GM19351 (cell line): ENCODE results near the gene WNT2B.

Experiments used
- ATAC-seq: cut with Tn5 transposase; IDR thresholded peaks from one replicate; pipeline ENCODE4 v1.9.1; 2021; ENCODE audit warnings: mild to moderate bottlenecking, moderate library complexity; ENCODE audit not compliant: unreplicated experiment

WNT2B gene

GRCh38 chr1:112504661-112505399, 3.9 kb upstream of the WNT2B start:
- ATAC-seq = no peak

GRCh38 chr1:112505400-112505785, 3.4 kb upstream of the WNT2B start:
- ATAC-seq = no peak

- ATAC-seq = no peak
Observed at GRCh38 chr1:112505878-112506277, 2.9 kb upstream of the WNT2B start.

- ATAC-seq = no peak
Observed at GRCh38 chr1:112506306-112506705, 2.5 kb upstream of the WNT2B start.

- ATAC-seq = no peak
Observed at GRCh38 chr1:112506731-112507130, 2.0 kb upstream of the WNT2B start.

- ATAC-seq = no peak
Observed at GRCh38 chr1:112507336-112507735, 1.4 kb upstream of the WNT2B start.

DNA sequence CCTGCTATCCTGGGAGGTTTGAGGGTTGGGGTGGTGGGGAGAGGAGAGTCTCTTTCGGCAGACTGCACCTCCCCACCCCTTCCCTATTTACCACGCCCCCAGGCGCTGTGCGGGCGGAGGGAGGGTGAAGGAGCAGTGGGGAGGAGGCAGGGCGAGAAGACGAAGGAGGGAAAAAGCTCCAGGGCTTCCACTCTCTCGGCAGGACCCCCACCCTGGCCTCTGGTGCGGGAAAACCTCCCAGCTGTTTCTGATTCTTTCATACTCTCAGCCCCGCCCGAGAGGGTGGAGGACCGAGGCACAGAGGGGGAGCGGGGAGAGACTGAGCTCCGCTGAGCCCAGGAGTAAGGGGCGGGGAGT, 866 bp upstream of the WNT2B start:
- no peak for ATAC-seq

DNA sequence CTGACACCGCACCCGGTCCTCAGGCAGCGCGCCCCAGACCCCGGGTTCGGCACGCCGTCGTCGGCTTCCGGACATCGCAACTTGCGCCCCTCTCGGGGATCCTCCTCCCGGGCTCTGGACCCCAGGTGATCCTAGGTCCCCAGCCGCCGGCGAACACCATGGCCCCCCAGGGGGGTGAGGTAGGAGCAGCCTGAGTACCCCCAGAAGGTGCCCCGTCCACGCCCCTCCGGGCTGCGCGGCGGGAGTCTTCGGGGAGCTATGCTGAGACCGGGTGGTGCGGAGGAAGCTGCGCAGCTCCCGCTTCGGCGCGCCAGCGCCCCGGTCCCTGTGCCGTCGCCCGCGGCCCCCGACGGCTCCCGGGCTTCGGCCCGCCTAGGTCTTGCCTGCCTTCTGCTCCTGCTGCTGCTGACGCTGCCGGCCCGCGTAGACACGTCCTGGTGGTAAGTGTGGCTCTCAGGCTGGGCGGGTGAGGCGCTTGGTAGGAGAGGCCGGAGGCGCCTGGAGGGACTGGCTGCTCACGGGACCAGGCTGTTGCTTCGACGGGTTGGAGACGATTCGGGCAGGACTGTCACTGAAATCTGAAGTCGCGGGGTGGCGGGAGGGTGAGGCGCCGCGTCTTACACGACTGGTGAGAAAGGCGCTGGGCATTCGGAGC, 367 bp downstream of the WNT2B start:
- ATAC-seq = no peak

- ATAC-seq = no peak
Observed at GRCh38 chr1:112509660-112510178, 954 bp downstream of the WNT2B start.

DNA sequence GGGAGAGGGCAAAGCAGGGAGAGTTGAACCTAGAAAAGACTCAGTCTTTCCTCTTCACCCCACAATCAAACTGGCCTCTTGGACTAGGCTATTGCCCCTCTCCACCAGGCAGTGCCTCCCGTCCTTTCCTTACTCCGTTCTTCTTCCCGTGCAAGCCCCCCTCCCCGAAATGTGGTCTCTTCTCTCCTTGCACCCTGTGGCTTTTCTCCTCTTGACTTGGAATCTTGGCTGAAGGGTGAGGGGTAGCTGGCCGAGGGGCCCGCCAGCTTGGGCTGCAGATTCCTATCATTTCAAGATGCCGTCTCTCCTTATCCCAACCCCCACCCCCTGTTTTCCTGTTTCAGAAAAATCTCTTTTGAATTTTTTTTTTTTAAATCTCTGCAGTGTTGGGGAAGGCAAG, 1.6 kb downstream of the WNT2B start:
- no peak for ATAC-seq

- ATAC-seq = no peak
Observed at GRCh38 chr1:112511897-112512296, 3.1 kb downstream of the WNT2B start.

DNA sequence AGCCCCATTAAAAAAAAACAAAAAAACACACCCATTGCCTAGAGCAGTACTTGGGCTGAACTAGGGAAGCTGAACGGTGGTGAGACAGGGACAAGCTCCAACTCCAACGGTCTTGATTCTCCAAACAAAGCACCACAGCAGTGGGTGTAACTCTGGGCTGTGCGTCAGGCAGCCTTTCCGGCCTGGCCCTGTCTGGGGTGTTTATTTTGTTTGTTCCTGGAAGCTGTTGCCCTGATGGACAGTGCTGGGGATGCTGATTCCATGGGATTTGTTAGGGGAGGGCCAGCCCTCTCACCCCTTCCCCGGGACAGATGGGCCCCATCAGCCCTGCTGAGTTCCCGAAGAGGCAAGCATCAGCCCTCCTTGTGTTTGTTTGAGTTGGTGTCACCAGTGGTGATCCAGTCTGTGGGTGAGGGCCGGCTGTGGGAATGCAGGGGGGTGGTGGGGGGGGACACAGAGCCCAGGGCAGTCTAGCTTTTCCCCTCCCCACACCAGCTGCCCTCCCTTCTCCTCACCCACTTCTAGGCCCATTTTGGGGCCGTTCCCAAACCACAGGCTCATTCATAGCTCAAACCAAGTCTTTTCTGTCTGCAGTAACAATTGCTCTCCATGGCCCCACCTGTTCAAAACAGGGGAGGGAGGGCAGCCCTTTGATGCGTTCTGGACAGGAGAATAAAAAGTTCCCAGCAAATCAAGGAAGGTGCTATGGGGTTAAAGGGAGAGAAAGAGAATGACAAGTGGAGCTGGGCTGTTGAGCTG, 4.5 kb downstream of the WNT2B start:
- no peak for ATAC-seq

GRCh38 chr1:112514901-112515300, 6.1 kb downstream of the WNT2B start:
- ATAC-seq = no peak

DNA sequence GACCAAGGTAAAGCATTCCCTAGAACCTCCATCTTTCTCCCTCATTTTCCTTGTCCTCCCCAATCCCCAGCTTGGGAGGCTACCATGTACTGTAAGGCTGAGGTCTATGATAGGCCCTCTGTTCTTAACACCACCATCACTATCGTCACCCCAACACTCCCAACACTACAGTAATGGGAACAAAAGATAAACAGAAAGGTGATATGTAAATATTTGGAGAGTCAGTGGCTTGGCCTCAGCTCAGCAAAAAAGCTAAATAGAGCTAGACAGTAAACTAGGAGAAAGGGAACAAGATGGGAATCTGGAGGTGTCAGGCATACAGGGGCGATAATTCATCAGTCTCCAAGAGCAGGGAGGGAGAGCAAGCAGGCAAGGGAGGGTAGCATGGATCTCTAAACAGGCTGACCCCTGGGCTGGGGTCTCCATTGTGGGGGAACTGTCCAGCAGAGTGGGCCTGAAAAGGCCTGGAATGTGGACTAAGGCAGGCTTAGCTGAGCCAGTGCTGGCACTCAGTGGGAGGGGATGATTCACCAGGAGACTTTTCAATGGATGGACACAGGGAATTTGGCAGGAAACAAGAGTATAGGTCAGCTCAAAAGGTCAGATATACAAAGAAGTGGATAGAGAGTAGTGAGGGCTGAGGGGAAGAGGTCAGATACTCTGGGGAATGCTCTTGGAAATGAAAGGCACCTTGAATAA, 6.7 kb downstream of the WNT2B start:
- ATAC-seq = no peak

GRCh38 chr1:112516141-112516540, 7.4 kb downstream of the WNT2B start:
- no peak for ATAC-seq

GRCh38 chr1:112517231-112517630, 8.5 kb downstream of the WNT2B start:
- ATAC-seq = no peak

DNA sequence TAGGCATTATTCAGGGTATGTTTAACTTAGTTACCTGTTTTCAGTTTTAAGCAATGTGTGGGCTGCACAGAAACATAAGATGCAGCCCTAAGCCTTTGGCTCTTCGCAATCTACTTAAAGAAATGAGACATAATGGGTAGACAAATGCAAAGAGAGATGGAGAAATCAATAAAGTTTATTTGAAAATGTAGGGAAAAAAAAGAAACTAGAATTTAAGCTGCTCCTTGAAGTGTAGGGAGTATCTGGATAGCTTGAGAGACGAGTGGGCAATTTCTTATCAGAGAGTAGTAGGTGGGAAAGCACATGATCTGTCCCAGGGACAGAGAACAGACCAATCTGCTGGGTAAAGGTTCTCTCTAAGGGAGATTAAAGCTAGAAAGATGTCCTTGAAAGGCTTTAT, 8.9 kb downstream of the WNT2B start:
- ATAC-seq = no peak

GRCh38 chr1:112518186-112518585, 9.4 kb downstream of the WNT2B start:
- ATAC-seq = no peak

DNA sequence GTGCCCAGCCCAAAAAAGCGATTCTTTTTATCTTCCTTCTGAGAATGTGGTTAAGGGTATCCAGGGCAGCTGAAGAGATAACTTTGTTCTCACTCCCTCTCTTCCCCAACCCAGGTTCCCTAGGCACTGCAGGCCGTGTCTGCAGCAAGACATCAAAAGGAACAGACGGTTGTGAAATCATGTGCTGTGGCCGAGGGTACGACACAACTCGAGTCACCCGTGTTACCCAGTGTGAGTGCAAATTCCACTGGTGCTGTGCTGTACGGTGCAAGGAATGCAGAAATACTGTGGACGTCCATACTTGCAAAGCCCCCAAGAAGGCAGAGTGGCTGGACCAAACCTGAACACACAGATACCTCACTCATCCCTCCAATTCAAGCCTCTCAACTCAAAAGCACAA, 11.4 kb downstream of the WNT2B start:
- ATAC-seq = no peak

DNA sequence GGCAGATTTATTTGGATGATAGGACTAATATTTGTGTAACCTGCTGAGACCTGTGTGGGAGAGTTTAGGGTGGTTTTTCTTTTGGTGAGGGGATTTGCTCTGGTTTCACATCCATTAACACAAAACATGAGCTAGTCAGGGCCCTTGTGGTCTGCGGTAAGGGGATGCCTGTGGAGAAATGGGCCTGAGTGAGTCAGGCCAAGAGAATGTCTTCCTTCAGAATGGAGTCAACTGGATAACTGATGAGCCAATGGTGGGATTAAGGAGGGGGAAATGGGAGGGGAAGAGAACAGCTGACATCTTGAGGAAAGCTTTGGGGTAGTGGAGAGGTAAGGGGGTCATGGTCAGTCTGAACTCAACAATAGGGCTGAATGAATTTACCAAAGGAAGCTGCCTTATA, 13.9 kb downstream of the WNT2B start:
- no peak for ATAC-seq

DNA sequence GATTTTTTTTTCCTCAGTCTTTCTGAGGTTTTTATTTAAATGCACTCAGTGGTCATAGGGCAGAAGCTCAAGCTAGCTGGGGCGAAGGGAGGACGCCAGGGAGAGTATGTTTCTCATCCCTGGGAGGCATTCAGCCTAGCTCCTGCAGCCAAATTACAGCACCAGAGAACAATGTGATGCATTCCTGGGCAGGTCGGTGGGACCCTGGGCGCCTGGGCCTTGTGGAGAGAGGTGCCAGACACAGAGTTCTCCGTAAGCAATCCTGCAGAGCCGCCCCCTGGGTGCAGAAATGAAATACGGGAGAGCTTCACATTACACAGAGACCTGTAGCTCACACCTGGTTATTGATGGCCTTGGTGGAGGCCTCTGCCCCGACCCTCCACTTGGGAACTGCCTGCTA, 15.5 kb downstream of the WNT2B start:
- no peak for ATAC-seq
